SK-N-MC (cell line): Measurements from ENCODE around the gene CHIC2.

ENCODE experiments used
- DNase-seq: peaks from one replicate; pipeline ENCODE4 v3.0.0-alpha.2; 2011; ENCODE audit warnings: low read depth, low spot score
- H3K27ac ChIP-seq: fragments of 200-600 bp; sonication (generic); 2 replicates; pipeline ENCODE4 v1.5.1; 2016; ENCODE audit warnings: mixed run types
- H3K36me3 ChIP-seq: fragments of 200-600 bp; sonication (generic); 2 replicates; pipeline ENCODE4 v1.6.1; 2017; ENCODE audit warnings: antibody characterized with exemption, low read length, mixed read lengths; ENCODE audit not compliant: insufficient read depth
- H3K4me3 ChIP-seq: fragments of 200-600 bp; sonication (generic); 2 replicates; pipeline ENCODE4 v1.5.1; 2016
- H3K9ac ChIP-seq: fragments of 200-600 bp; sonication (generic); 2 replicates; pipeline ENCODE4 v1.8.0; 2017; ENCODE audit warnings: mixed run types, mixed read lengths; ENCODE audit not compliant: insufficient read length
- H3K9me3 ChIP-seq: fragments of 200-600 bp; sonication (generic); 2 replicates; pipeline ENCODE4 v1.6.1; 2017; ENCODE audit warnings: low read depth, mild to moderate bottlenecking, antibody characterized with exemption, low read length, moderate library complexity, mixed read lengths
- EZH2 ChIP-seq: fragments of 200-600 bp; sonication (generic); IDR thresholded peaks from one replicate; pipeline ENCODE4 v1.6.1; 2017; ENCODE audit warnings: antibody characterized with exemption
- FOXP2 ChIP-seq: optimal IDR thresholded peaks from 2 replicates; pipeline ENCODE3; 2011; ENCODE audit warnings: mild to moderate bottlenecking, moderate library complexity; ENCODE audit not compliant: insufficient read depth; ENCODE audit errors: extremely low read length, control extremely low read depth
- POLR2AphosphoS5 ChIP-seq: IDR thresholded peaks from 2 replicates; pipeline ENCODE4 v1.6.1; 2012; ENCODE audit warnings: mild to moderate bottlenecking, low read depth, low read length, borderline replicate concordance

The CHIC2 gene

GRCh38 chr4:54065282-54066087, 1.1 kb upstream of the CHIC2 start:
- TF ChIP-seq EZH2, result no peak
- no peak for TF ChIP-seq POLR2AphosphoS5
- no peak for TF ChIP-seq FOXP2
- Histone ChIP-seq H3K9me3 (no peaks in the 10 kb centered on the region), H3K4me3 (peak overlapping the region; percentile 96), H3K9ac (peak overlapping the region; percentile 86), H3K27ac (no peak overlapping the region), H3K36me3 (no peaks in the 10 kb centered on the region)
- DNase-seq, result no peak

GRCh38 chr4:54063737-54064316, 578 bp downstream of the CHIC2 start:
- no peak for DNase-seq

GRCh38 chr4:54063229-54063628, 1.2 kb downstream of the CHIC2 start:
- Histone ChIP-seq H3K9me3 (no peaks in the 10 kb centered on the region), H3K4me3 (peak overlapping the region; percentile 96), H3K27ac (no peak overlapping the region), H3K9ac (peak overlapping the region; percentile 95), H3K36me3 (no peaks in the 10 kb centered on the region)
- TF ChIP-seq POLR2AphosphoS5, result no peak
- TF ChIP-seq EZH2, result no peak
- no peak for TF ChIP-seq FOXP2
- no peak for DNase-seq

More at GRCh38 chr4:54063737-54064316, 578 bp downstream of the CHIC2 start:
- TF ChIP-seq POLR2AphosphoS5 (no peak), FOXP2 (no peak), EZH2 (no peak)
- Histone ChIP-seq H3K36me3 (no peaks in the 10 kb centered on the region), H3K9ac (peak overlapping the region; percentile 95), H3K27ac (0 out of 2 replicates have a peak overlapping the region, but pooled peaks have one; percentile 33), H3K4me3 (peak overlapping the region; percentile 96), H3K9me3 (no peaks in the 10 kb centered on the region)

DNA sequence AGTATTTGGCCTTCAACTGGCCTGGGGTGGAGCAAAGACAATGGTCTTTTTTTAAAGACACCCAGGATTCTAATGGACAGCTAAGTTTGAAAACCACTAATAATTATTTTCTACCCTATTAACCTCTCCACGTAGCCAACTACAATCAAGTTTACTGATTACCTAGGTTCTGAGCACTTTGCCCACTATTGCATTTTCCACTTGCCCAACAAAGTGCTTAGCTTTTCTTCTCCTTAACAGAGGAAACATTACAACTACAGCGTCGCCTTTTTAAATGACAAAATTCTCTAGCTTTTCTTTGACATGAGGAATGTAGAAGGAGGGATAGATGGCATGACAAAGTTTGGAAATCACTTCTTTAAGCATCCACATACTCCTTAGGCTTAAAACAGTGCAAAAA, 2.0 kb downstream of the CHIC2 start:
- peak overlapping the region; percentile 96 for H3K4me3 ChIP-seq
- no peak for TF ChIP-seq FOXP2
- no peak for TF ChIP-seq EZH2
- no peak for TF ChIP-seq POLR2AphosphoS5
- no peak overlapping the region for H3K27ac ChIP-seq
- H3K36me3 ChIP-seq, result no peaks in the 10 kb centered on the region
- peak overlapping the region; percentile 95 for H3K9ac ChIP-seq
- no peaks in the 10 kb centered on the region for H3K9me3 ChIP-seq
- DNase-seq, result no peak

GRCh38 chr4:54061873-54062272, 2.5 kb downstream of the CHIC2 start:
- Histone ChIP-seq H3K27ac (no peak overlapping the region), H3K4me3 (no peak overlapping the region), H3K9me3 (no peaks in the 10 kb centered on the region), H3K9ac (no peak overlapping the region), H3K36me3 (no peaks in the 10 kb centered on the region)
- no peak for DNase-seq
- no peak for TF ChIP-seq POLR2AphosphoS5
- no peak for TF ChIP-seq FOXP2
- TF ChIP-seq EZH2, result no peak

DNA sequence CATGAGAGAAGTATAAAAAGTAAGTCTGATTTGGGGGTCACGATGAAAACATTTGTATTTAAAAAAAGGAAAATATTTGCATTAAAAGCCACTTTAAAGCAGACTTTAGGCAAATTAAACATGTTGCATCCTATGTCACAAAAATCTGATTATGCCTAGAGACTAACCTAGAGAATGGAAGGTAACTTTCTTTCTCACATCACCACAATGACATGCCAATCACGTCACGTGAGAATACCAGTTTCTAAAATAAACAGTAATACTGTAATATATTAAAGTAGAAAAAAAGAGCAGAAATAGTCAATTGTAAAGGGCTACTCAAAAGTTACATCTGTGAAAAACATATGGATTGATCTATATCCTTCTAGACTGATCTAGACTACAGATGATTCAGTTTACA, 3.3 kb downstream of the CHIC2 start:
- Histone ChIP-seq H3K27ac (no peak overlapping the region), H3K9ac (no peak overlapping the region), H3K36me3 (no peaks in the 10 kb centered on the region), H3K9me3 (no peaks in the 10 kb centered on the region), H3K4me3 (no peak overlapping the region)
- TF ChIP-seq FOXP2 (no peak), EZH2 (no peak), POLR2AphosphoS5 (no peak)
- no peak for DNase-seq

GRCh38 chr4:54060116-54060515, 4.3 kb downstream of the CHIC2 start:
- Histone ChIP-seq H3K4me3 (no peak overlapping the region), H3K9me3 (no peaks in the 10 kb centered on the region), H3K27ac (no peak overlapping the region), H3K9ac (no peak overlapping the region), H3K36me3 (no peaks in the 10 kb centered on the region)
- TF ChIP-seq FOXP2 (no peak), EZH2 (no peak), POLR2AphosphoS5 (no peak)
- no peak for DNase-seq

DNA sequence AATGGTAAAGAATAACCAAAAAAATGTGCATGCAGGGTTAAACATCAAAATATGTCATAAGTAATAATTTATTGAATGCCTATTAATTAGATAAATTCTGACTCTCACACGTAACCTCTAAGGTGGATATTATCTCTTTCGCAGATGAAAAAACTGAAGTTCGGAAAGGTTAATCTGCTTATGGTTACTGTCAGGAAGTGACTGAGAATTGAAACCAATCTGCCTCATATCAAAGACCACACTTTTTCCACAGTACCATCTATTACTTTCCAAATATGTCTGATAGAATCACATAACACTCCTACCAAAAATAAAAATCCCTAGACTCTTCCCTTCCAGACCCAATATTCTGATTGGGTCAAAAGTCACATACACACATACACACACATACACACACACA, 6.2 kb downstream of the CHIC2 start:
- H3K27ac ChIP-seq, result no peak overlapping the region
- DNase-seq, result no peak
- no peaks in the 10 kb centered on the region for H3K36me3 ChIP-seq
- TF ChIP-seq EZH2, result no peak
- no peak for TF ChIP-seq FOXP2
- no peak for TF ChIP-seq POLR2AphosphoS5
- H3K4me3 ChIP-seq, result no peak overlapping the region
- H3K9me3 ChIP-seq, result no peaks in the 10 kb centered on the region
- no peak overlapping the region for H3K9ac ChIP-seq

GRCh38 chr4:54056360-54056759, 8.0 kb downstream of the CHIC2 start:
- no peak overlapping the region for H3K4me3 ChIP-seq
- TF ChIP-seq POLR2AphosphoS5, result no peak
- no peak for TF ChIP-seq FOXP2
- TF ChIP-seq EZH2, result no peak
- no peaks in the 10 kb centered on the region for H3K9me3 ChIP-seq
- H3K36me3 ChIP-seq, result no peaks in the 10 kb centered on the region
- no peak overlapping the region for H3K27ac ChIP-seq
- no peak overlapping the region for H3K9ac ChIP-seq
- DNase-seq, result no peak
